GM12873 (cell line): Measurements from ENCODE around the gene CHST11.

Experiments used
- CTCF ChIP-seq: IDR thresholded peaks from 2 replicates; pipeline ENCODE4 v1.5.1; 2012; ENCODE audit warnings: low read depth, mild to moderate bottlenecking, moderate library complexity, low read length, control low read depth; ENCODE audit not compliant: insufficient read depth; ENCODE audit errors: missing control alignments

The CHST11 gene

DNA sequence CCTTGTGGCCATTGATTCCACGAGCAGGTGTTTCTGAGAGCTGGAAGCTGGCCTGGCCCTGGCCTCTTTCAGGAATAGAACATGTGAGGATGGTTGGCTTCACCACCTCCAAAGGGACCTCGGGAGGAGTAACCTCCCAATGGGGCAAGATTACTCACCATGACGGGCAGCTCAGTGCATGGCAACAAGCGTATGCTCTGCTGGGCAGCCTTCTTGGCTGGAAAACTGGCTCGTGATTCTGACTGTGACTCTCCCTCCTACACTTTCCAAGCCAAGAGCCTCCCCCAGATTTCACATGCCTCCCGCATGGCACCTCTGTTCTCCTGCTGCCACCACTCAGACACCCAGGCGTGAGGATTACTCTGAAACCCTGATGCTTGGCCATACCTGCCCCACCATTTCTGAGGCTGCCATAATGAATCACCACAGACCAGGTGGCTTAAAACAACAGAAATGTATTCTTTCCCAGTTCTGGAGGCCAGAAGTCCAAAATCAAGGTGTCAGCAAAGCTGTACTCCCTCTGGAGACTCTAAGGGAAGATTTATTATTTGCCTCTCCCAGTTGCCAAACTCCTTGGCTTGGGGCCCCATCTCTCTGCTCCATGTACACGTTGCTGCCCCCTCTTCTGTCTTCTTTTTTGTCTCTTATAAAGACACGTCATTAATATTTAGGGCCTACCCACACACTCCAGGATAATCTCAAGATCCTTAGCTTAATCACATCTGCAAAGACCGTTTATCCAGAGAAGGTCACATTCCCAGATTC lies 215.9 kb downstream of the CHST11 start:
- TF ChIP-seq CTCF: no peak

GRCh38 chr12:104673294-104673693 lies 216.5 kb downstream of the CHST11 start:
- TF ChIP-seq CTCF: no peak

DNA sequence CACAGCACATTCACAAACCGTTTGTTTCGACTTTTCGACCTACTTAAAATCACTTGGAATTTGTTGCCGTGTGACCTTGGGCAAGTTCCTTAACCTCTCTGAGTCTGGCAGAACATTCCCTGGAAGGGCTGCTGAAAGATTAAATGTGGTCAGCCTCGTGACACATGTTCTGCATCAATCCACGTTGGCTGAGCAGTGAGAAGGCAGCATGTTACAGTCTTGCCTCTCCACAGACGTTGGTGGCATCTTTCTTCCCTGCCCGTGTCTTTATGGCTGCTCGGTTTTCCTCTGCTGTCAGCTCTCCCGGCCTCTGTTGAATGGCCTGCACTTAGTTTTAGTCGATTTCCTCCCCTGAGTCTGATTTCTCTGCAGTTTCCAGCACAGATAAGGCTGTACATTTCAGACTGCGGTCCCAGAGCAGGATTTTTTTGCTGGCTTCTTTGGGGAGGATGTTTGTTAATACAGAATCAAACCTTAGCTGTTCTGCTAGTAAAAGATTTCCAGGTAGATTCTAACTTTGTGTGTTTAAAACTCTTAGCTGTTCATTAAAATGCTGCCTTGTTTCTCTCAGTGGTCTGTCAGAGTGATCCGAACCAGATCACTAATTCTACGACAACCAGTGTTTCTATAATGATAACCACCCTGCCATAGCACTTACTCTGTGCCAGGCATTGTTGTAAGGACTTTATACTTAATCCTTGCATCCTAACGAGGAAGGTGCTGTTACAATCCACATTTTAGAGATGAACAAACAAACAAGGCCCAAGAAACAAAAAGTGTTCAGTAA lies 217.1 kb downstream of the CHST11 start:
- TF ChIP-seq CTCF: no peak

DNA sequence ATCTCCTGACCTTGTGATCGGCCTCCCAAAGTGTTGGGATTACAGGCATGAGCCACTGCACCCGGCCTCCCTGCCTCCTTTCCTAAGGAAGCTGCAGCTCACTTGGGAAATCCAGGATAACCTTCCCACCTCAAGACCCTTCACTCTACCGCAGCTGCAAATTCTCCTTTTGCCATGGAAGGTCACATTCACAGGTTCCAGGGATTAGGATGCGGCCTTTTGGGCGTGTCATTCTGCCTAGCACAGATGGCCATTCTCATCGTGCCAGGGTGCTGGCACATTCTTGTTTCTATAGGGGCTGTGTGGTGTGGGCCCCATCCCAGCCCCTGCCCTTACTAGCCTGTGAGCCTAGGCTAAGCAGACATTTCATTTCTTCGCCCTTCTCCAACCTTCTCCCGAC lies 219.9 kb downstream of the CHST11 start:
- no peak for TF ChIP-seq CTCF

GRCh38 chr12:104677441-104678089 lies 220.8 kb downstream of the CHST11 start:
- TF ChIP-seq CTCF: no peak

DNA sequence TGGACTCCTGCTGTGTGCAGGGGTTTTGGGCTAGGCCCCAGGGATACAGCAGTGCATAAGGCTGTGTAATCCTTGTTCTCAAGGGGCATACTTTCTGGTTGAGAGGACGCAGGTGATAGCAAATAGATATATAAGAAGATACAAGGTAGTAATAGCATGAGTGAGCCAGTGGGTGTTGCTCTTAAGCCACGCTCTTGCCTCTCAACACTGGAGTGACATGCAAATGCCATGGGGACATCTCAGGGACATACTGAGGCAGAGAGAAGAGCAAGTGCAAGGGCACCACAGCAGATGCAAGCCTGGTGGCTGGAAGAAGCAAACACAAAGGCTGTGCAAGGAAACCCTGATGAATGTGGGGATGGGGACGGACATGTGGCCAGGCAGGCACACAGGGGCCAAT lies 223.3 kb downstream of the CHST11 start:
- TF ChIP-seq CTCF: peak; percentile 85

DNA sequence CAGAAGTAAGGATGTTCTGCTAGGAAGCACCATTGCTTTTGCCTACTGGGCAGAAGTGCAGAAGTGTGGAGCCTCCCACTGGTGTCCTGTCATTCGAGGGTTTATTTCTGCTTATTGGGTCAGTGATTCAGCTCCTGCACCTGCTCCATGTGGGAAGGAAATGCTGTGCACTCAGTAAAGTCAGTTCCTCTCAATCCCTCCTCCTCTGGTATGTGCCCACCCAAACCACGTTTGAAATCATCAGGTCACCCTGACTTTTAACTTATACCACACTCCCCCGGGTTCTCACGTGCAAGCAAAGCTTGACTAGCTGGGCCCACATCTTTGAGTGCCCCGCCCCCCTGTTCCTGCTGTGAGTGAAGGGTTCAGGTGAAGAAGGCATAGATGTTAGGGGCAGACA lies 223.7 kb downstream of the CHST11 start:
- TF ChIP-seq CTCF: no peak
